ENCODE results near the gene AQP7.
"Not testable (repeated sequence)": the region's sequence is repeated elsewhere in the genome, so short reads cannot be mapped to it uniquely, and the experiment has no call there.

Gene AQP7

GRCh38 chr9:33366979-33367480 is 35.3 kb downstream of the AQP7 start:
- no peak for DNase-seq

GRCh38 chr9:33364814-33365213 is 37.6 kb downstream of the AQP7 start:
- DNase-seq = not testable (repeated sequence)

GRCh38 chr9:33364127-33364526 is 38.2 kb downstream of the AQP7 start:
- DNase-seq = no peak

- DNase-seq = not testable (repeated sequence)
These were observed 43.7 kb downstream of the AQP7 start for GRCh38 chr9:33358641-33359040.

- no peak for DNase-seq
These were observed 46.4 kb downstream of the AQP7 start for GRCh38 chr9:33355933-33356332.

- no peak for DNase-seq
These were observed 47.6 kb downstream of the AQP7 start for GRCh38 chr9:33354651-33355211.

GRCh38 chr9:33351547-33351946 is 50.8 kb downstream of the AQP7 start:
- DNase-seq = no peak

- DNase-seq = no peak
These were observed 52.1 kb downstream of the AQP7 start for GRCh38 chr9:33350310-33350709.

GRCh38 chr9:33349743-33350142 is 52.6 kb downstream of the AQP7 start:
- DNase-seq = no peak

GRCh38 chr9:33348998-33349397 is 53.4 kb downstream of the AQP7 start:
- DNase-seq = no peak

- no peak for DNase-seq
These were observed 55.8 kb downstream of the AQP7 start for GRCh38 chr9:33346564-33346963.

- no peak for DNase-seq
These were observed 58.2 kb downstream of the AQP7 start for GRCh38 chr9:33344145-33344544.

- DNase-seq = no peak
These were observed 61.2 kb downstream of the AQP7 start for GRCh38 chr9:33341182-33341581.

GRCh38 chr9:33340186-33340585 is 62.2 kb downstream of the AQP7 start:
- DNase-seq = no peak
